Breast epithelium (tissue), 4 donors: ENCODE measurements around the gene PDIA3. TPM values are rescaled to one million over a fixed set of nuclear protein-coding genes. Genes with fewer than 3 reads are reported as not detected.
"Not testable (repeated sequence)": the region's sequence is repeated elsewhere in the genome, so short reads cannot be mapped to it uniquely, and the experiment has no call there.

ENCODE experiments used
- DNase-seq, 2 donors: peaks; one replicate each; pipeline ENCODE4 v3.0.0-alpha.2; 2019; ENCODE audit warnings: low spot score in 2 of 2
- H3K27ac ChIP-seq, 2 donors: fragments of 200-600 bp; sonication (generic) in 1 of 2; one replicate each; pipeline ENCODE4 v1.5.1; 2016 to 2019; ENCODE audit warnings: mild to moderate bottlenecking in 1 of 2
- H3K27me3 ChIP-seq, 2 donors: fragments of 200-600 bp; sonication (generic) in 1 of 2; one replicate each; pipeline versions ENCODE4 v1.5.1 to v1.6.0; 2017 to 2019; ENCODE audit warnings: control low read depth in 1 of 2, mild to moderate bottlenecking in 1 of 2
- H3K36me3 ChIP-seq: fragments of 200-600 bp; one replicate; pipeline ENCODE4 v1.5.1; 2019
- H3K4me1 ChIP-seq, 2 donors: fragments of 200-600 bp; sonication (generic); one replicate each; pipeline ENCODE4 v1.5.1; 2016 to 2019; ENCODE audit warnings: control low read depth in 1 of 2
- H3K4me3 ChIP-seq, 3 donors: fragments of 200-600 bp; sonication (generic); 1 replicate in 2 of 3; 2 replicates in 1 of 3; pipeline ENCODE4 v1.5.1; 2016 to 2019; ENCODE audit warnings: mild to moderate bottlenecking in 3 of 3, moderate library complexity in 2 of 3
- H3K9me3 ChIP-seq, 2 donors: fragments of 200-600 bp; sonication (generic) in 1 of 2; one replicate each; pipeline ENCODE4 v1.5.1; 2016 to 2019; ENCODE audit warnings: control low read depth in 1 of 2
- CTCF ChIP-seq, 3 donors: fragments of 450-650 bp; IDR thresholded peaks; one replicate each; pipeline ENCODE4 v1.5.1; 2016 to 2017; ENCODE audit warnings: antibody characterized with exemption in 3 of 3, mild to moderate bottlenecking in 3 of 3, moderate library complexity in 3 of 3
- POLR2A ChIP-seq: fragments of 450-650 bp; IDR thresholded peaks from one replicate; pipeline ENCODE4 v1.6.1; 2016; ENCODE audit warnings: antibody characterized with exemption, mild to moderate bottlenecking, moderate library complexity
- POLR2AphosphoS5 ChIP-seq, 3 donors: sonication (generic); formaldehyde crosslinking; IDR thresholded peaks; one replicate each; pipeline ENCODE4 v1.6.1; 2017; ENCODE audit warnings: antibody characterized with exemption in 3 of 3
- intact Hi-C: fragments of 100-400 bp; cut with DNase I; formaldehyde crosslinking; loops from one replicate; pipeline ENCODE4 v1.15.1; 2023; ENCODE audit warnings: low total_unique reads
- total RNA-seq, 3 donors: library from RNA; depleted of rRNA; stranded (reverse); fragments of >200 nt; gene quantifications; one replicate each; pipeline ENCODE4 v1.1.0, GENCODE V29; 2016

The PDIA3 gene
- total RNA-seq, 3 donors from 2014 or later, result 107 to 125 (median 109) TPM

GRCh38 chr15:43808435-43808950 lies 62.3 kb downstream of the PDIA3 start:
- no peak for DNase-seq
- H3K27ac ChIP-seq, result no peak overlapping the region
- intact Hi-C loops, result no loop called here
- peaks cover 4% of the 10 kb centered on the region for H3K36me3 ChIP-seq
- H3K9me3 ChIP-seq, result no peaks in the 10 kb centered on the region
- no peak overlapping the region for H3K4me3 ChIP-seq
- H3K4me1 ChIP-seq, result no peaks in the 10 kb centered on the region
- no peaks in the 10 kb centered on the region for H3K27me3 ChIP-seq
- TF ChIP-seq POLR2A (no peak), CTCF (IDR thresholded peaks at IDR 0.05) (no peak), POLR2AphosphoS5 (IDR thresholded peaks at IDR 0.05) (no peak)

- Histone ChIP-seq H3K27ac (no peak overlapping the region), H3K4me3 (no peak overlapping the region), H3K4me1 (no peaks in the 10 kb centered on the region), H3K27me3 (no peaks in the 10 kb centered on the region), H3K36me3 (peaks cover 9% of the 10 kb centered on the region), H3K9me3 (no peaks in the 10 kb centered on the region)
- TF ChIP-seq CTCF (IDR thresholded peaks at IDR 0.05), result no peak
- TF ChIP-seq POLR2A, result no peak
- TF ChIP-seq POLR2AphosphoS5 (IDR thresholded peaks at IDR 0.05), result no peak
- no peak for DNase-seq
- intact Hi-C loops, result no loop called here
These were observed 62.9 kb downstream of the PDIA3 start for GRCh38 chr15:43808960-43809678.

GRCh38 chr15:43815064-43815463 lies 68.8 kb downstream of the PDIA3 start:
- H3K36me3 ChIP-seq, result not testable (repeated sequence)

GRCh38 chr15:43821505-43821904 lies 75.3 kb downstream of the PDIA3 start:
- peaks cover 0 to 5% of the 10 kb centered on the region in 2 donors for H3K4me1 ChIP-seq
- H3K9me3 ChIP-seq, result no peaks in the 10 kb centered on the region
- no peaks in the 10 kb centered on the region for H3K36me3 ChIP-seq
- TF ChIP-seq POLR2A (no peak), CTCF (IDR thresholded peaks at IDR 0.05) (no peak), POLR2AphosphoS5 (IDR thresholded peaks at IDR 0.05) (no peak)
- H3K27me3 ChIP-seq, result no peaks in the 10 kb centered on the region
- intact Hi-C loops, result no loop called here
- no peak overlapping the region for H3K27ac ChIP-seq
- no peak overlapping the region for H3K4me3 ChIP-seq
- no peak for DNase-seq

More at GRCh38 chr15:43815064-43815463, 68.8 kb downstream of the PDIA3 start:
- intact Hi-C loops, DNase-seq, H3K27me3 ChIP-seq, H3K27ac ChIP-seq, H3K4me3 ChIP-seq, H3K4me1 ChIP-seq, H3K9me3 ChIP-seq: not testable (repeated sequence)

Other genes with a start within 250 kb of the PDIA3 start
- gene MAP1A, start 228.8 kb upstream of the PDIA3 start, total RNA-seq, result 10 to 100 TPM in 1 of 3 donors, 1 to 10 TPM in 2; 2.8 to 12.8 (median 8.8) TPM
- gene PPIP5K1, start 156.2 kb upstream of the PDIA3 start, total RNA-seq, result 10 to 100 TPM; 11.4 to 75.4 (median 33.2) TPM
- 1 to 10 TPM in 2 of 3 donors, not detected in 1; 2.6 to 5.7 TPM for gene CKMT1B, start 152.4 kb upstream of the PDIA3 start, total RNA-seq
- gene STRC, start 127.6 kb upstream of the PDIA3 start, total RNA-seq, result 1 to 10 TPM in 2 of 3 donors, under 1 TPM in 1; 0.64 to 2.0 (median 1.3) TPM
- gene CATSPER2, start 97.6 kb upstream of the PDIA3 start, total RNA-seq, result 10 to 100 TPM in 1 of 3 donors, 1 to 10 TPM in 2; 1.8 to 10.2 (median 6.6) TPM
- 1 to 10 TPM in 1 of 3 donors, under 1 TPM in 1, not detected in 1; 0.66 to 2.0 TPM for gene CKMT1A, start 52.6 kb upstream of the PDIA3 start, total RNA-seq
- 10 to 100 TPM in 1 of 3 donors, 1 to 10 TPM in 2; 5.2 to 14.5 (median 9.0) TPM for gene ELL3, start 30.5 kb downstream of the PDIA3 start, total RNA-seq
- gene SERF2, start 45.9 kb downstream of the PDIA3 start, total RNA-seq, result 100 to 1,000 TPM; 653 to 916 (median 695) TPM
- under 1 TPM in 1 of 3 donors, not detected in 2; 0.16 TPM for gene SERINC4, start 53.8 kb downstream of the PDIA3 start, total RNA-seq
- 10 to 100 TPM in 2 of 3 donors, 1 to 10 TPM in 1; 9.5 to 17.7 (median 11.2) TPM for gene HYPK, start 54.2 kb downstream of the PDIA3 start, total RNA-seq
- 10 to 100 TPM; 14.4 to 26.3 (median 15.7) TPM for gene MFAP1, start 78.3 kb downstream of the PDIA3 start, total RNA-seq
- 1 to 10 TPM; 4.2 to 4.6 (median 4.5) TPM for gene WDR76, start 80.6 kb downstream of the PDIA3 start, total RNA-seq